T-helper 9 cell (primary cell): ENCODE measurements around the gene EDNRA.

ENCODE experiments used
- DNase-seq: peaks from one replicate; pipeline ENCODE4 v3.0.0-alpha.2; 2020

The EDNRA gene

GRCh38 chr4:147498031-147498660 is 17.2 kb downstream of the EDNRA start:
- no peak for DNase-seq

- no peak for DNase-seq
Observed at GRCh38 chr4:147508346-147508745, 27.4 kb downstream of the EDNRA start.

GRCh38 chr4:147509386-147509785 is 28.5 kb downstream of the EDNRA start:
- DNase-seq, result no peak

- DNase-seq, result no peak
Observed at GRCh38 chr4:147510962-147511668, 30.2 kb downstream of the EDNRA start.

DNA sequence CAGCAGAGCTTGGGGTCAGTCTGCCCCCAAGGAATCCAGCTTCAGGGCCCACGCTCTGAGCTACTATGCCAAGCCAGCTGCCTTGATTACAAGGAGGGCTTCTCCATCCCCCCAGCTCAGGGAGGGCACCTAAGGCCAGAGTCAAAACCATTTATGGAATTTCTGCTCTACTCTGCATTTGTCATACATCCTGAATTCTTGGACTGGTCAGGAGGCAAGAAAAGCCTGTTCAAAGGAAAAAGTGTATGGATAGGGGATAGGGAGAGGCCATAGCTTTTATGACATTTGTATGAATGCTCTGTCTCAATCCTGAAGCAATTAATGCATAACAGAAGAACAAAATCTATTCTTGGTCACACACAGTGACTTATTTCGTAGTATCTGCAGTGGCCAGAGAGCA is 32.2 kb downstream of the EDNRA start:
- no peak for DNase-seq

- DNase-seq, result no peak
Observed at GRCh38 chr4:147513952-147514351, 33.1 kb downstream of the EDNRA start.

- DNase-seq, result no peak
Observed at GRCh38 chr4:147515220-147515936, 34.5 kb downstream of the EDNRA start.

DNA sequence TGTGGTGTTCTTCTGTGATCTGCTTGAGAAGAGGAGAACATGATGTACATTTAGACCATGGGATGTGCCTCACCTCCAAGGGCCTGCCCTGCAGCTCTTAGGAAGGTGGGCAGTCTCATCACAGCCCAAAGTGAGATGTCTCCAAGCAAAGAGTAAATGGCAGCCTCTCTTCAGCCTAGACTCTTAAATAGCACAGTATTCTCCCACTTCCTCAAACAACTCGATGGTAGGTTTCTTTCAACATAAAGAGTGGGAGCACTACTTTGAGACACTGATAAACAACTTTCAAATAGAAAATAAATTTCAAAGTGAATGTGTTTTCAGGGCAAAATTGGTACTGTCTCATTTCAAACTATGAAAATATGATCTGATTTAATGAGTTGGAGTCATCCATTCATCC is 35.2 kb downstream of the EDNRA start:
- DNase-seq, result no peak

- no peak for DNase-seq
Observed at GRCh38 chr4:147518086-147518485, 37.2 kb downstream of the EDNRA start.

GRCh38 chr4:147518846-147519767 is 38.2 kb downstream of the EDNRA start:
- peak; percentile 21 for DNase-seq

DNA sequence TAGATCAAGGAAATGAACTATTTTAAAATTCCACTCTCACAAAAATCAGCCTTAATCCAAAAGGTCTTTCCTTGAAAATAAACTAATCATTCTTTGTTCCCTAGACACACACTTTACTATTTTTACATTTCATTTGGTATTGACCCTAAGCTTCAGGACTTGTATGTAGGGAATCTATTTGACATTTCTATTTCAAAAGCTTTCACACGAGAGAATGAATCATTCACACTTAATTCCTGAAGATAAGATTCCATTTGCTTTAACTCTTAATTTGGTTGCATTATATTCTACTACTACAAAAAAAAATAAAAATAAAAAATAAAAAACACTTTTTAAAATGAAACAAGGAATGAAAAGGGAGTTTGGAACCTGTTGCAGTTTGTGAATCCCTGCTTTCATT is 43.7 kb downstream of the EDNRA start:
- no peak for DNase-seq

GRCh38 chr4:147525494-147526271 is 44.8 kb downstream of the EDNRA start:
- DNase-seq, result no peak

GRCh38 chr4:147526272-147526654 is 45.4 kb downstream of the EDNRA start:
- no peak for DNase-seq

- DNase-seq, result no peak
Observed at GRCh38 chr4:147528054-147528453, 47.2 kb downstream of the EDNRA start.

DNA sequence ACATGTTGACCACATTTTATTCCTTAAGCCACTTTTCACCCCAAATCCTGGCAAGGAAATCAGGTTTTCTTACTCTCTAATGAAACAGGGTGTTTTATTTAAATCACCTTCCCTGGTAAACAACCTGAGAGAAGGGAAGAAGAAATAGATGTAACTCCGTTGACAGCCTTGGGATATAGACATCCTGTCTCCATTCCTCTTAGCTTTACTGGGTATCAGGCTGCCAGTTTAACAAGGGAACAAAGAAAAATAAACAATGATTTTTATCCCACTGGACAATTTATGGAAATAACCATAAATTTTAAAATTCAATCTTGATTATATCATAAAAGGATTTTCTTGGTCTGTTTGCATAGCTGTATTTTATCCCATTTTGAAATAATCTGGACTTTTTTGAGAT is 49.2 kb downstream of the EDNRA start:
- DNase-seq, result no peak

GRCh38 chr4:147530723-147531122 is 49.8 kb downstream of the EDNRA start:
- no peak for DNase-seq

DNA sequence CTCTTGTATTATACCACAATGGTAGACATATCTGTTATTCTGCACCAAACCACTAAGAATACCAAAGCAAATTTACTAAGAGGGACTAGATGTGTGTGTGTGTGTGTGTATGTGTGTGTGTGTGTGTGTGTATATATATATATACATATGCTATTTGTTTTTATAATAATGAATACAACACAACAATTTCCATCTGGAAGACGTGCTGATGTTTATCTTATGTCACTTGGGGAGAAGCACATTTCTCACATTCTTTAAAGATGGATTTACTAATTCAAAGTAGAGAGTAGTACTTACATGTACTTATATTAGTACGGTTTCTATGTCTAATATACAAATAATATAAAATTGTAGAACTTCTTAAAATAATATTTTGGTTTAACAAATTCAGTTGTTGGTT is 52.0 kb downstream of the EDNRA start:
- no peak for DNase-seq

DNA sequence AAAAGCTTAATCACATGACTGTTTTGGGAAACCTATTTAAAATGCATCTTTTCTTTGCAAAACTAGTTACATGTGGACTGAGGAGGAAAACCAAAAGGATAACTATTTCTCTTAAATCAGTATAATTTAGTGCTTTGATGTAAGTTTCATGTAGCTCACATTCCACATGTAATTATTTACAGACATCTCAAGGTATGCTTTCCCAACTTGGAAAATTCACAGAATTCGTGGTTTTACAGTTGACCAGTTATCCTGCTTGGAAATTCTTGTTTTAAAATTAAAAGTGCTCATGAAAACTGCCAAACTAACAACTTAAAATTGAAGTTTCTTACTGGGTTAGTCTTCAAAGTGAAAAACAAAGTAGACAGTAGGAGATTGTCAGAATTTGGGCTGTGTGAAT is 52.4 kb downstream of the EDNRA start:
- DNase-seq, result no peak

DNA sequence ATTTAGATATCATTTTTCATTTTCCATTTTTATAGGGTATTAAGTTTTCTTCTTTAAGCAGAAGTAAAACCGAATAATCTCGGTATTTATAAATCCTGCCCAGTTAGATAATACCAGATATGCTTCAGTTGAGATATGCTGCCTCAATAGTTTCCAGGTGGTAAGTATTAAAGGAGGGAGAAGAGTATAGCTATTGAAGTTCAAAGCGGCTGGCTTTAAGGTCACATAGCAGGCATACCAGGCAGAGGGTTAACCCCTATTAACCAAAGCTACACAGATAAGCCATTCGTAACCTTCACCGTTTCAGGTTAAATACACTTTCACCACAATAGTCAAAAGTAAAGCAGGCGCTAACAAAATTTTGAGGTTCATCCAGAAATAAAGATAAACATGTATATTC is 54.2 kb downstream of the EDNRA start:
- no peak for DNase-seq

DNA sequence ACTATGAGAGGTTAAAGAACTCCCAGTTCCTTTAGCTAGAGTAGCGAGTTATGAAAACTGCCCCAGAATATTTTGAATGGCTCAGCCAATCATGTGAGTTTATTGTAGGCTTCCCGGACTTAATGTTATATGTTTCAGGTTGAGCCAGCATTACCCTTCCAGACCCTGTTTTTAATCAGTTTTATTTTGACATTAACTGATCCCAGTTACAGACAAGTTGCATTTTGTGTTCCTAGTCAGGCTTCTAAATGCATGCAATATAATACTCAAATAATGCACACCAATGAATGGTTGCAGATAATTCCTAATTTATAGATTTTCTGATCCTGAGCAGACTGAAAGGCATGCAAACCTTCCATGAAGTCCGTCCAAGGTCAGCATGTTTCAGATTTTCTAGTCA is 57.8 kb downstream of the EDNRA start:
- DNase-seq, result no peak

- DNase-seq, result no peak
Observed at GRCh38 chr4:147539959-147540358, 59.1 kb downstream of the EDNRA start.
